K562 (cell line): ENCODE data around the gene MED29. TPM values are rescaled to one million over a fixed set of nuclear protein-coding genes. Genes with fewer than 3 reads are reported as not detected.
A peak's percentile ranks its signal among the peaks of the same experiment; 100 is the strongest.

Experiments used
- BCOR ChIP-seq: fragments of 450-650 bp; IDR thresholded peaks from 2 replicates; pipeline ENCODE4 v1.6.1; 2016
- BRF2 ChIP-seq: IDR thresholded peaks from 3 replicates; pipeline ENCODE4 v1.6.1; 2011; ENCODE audit warnings: borderline replicate concordance, mild to moderate bottlenecking; ENCODE audit not compliant: insufficient read length, insufficient read depth
- CGGBP1 ChIP-seq: fragments of 250-450 bp; sonication (Bioruptor Pico); IDR thresholded peaks from 2 replicates; pipeline ENCODE4 v1.9.0; 2021; ENCODE audit warnings: mild to moderate bottlenecking
- CREB1 ChIP-seq, 2 experiments: sonication (generic) in 1 of 2; formaldehyde crosslinking in 1 of 2; IDR thresholded peaks; 2 replicates each; pipeline versions ENCODE4 v1.6.1 to v1.8.0; 2012 to 2022; ENCODE audit warnings: inconsistent platforms in 1 of 2, mild to moderate bottlenecking in 1 of 2, missing genetic modification reagents in 1 of 2, moderate library complexity in 1 of 2
- HINFP ChIP-seq: fragments of 450-650 bp; conservative IDR thresholded peaks from 2 replicates; pipeline ENCODE4 v1.6.1; 2016; ENCODE audit warnings: missing genetic modification characterization, low read depth, mild to moderate bottlenecking, control low read depth, missing compliant biosample characterization
- HLTF ChIP-seq: fragments of 450-650 bp; IDR thresholded peaks from 2 replicates; pipeline ENCODE4 v1.6.1; 2016
- KAT2B ChIP-seq: IDR thresholded peaks from one replicate; pipeline ENCODE4 v1.6.1; 2012; ENCODE audit warnings: low read depth, mild to moderate bottlenecking, control low read depth, inconsistent platforms, low read length, moderate library complexity
- PPARD ChIP-seq: fragments of 250-450 bp; sonication (Bioruptor Pico); IDR thresholded peaks from 2 replicates; pipeline ENCODE4 v1.8.0; 2022; ENCODE audit warnings: inconsistent platforms, mild to moderate bottlenecking, moderate library complexity
- RBFOX2 ChIP-seq: fragments of 200-400 bp; formaldehyde crosslinking; IDR thresholded peaks from 2 replicates; pipeline ENCODE4 v1.6.1; 2017; ENCODE audit warnings: low read depth, mild to moderate bottlenecking, low read length, moderate library complexity
- RBM14 ChIP-seq: fragments of 200-400 bp; formaldehyde crosslinking; IDR thresholded peaks from 2 replicates; pipeline ENCODE4 v1.6.1; 2018; ENCODE audit warnings: low read depth, mild to moderate bottlenecking, low read length, moderate library complexity, borderline replicate concordance; ENCODE audit not compliant: insufficient read depth
- RCOR1 ChIP-seq, 2 experiments: IDR thresholded peaks; 2 replicates each; pipeline ENCODE4 v1.6.1; 2012; ENCODE audit warnings: low read depth in 2 of 2, low read length in 2 of 2, borderline replicate concordance in 1 of 2, improper control_type of control experiment in 1 of 2
- SIN3A ChIP-seq, 2 experiments: fragments of 150-350 bp in 1 of 2; IDR thresholded peaks; 2 replicates each; pipeline ENCODE4 v1.6.1; 2011 to 2016; ENCODE audit warnings: borderline replicate concordance in 2 of 2, low read depth in 2 of 2, low read length in 2 of 2, mild to moderate bottlenecking in 2 of 2, moderate library complexity in 2 of 2; ENCODE audit not compliant: control insufficient read depth in 1 of 2
- TFE3 ChIP-seq: fragments of 450-650 bp; formaldehyde crosslinking; IDR thresholded peaks from 2 replicates; pipeline ENCODE4 v1.4.0; 2020; ENCODE audit warnings: mild to moderate bottlenecking, mixed read lengths
- ZBTB2 ChIP-seq: fragments of 450-650 bp; IDR thresholded peaks from 2 replicates; pipeline ENCODE4 v1.6.1; 2016; ENCODE audit warnings: antibody characterized with exemption
- ZNF436 ChIP-seq: fragments of 250-450, 450-650 bp; sonication (Bioruptor Pico); formaldehyde crosslinking; IDR thresholded peaks from 2 replicates; pipeline ENCODE4 v1.7.0; 2020; ENCODE audit warnings: mild to moderate bottlenecking
- ZNF740 ChIP-seq, 3 experiments: fragments of 200-800 bp in 1 of 3; sonication (Bioruptor generic) in 1 of 3; sonication (generic) in 1 of 3; formaldehyde crosslinking in 1 of 3; IDR thresholded peaks; 2 replicates each; pipeline versions ENCODE4 v1.6.1 to v1.8.0; 2016 to 2022; ENCODE audit warnings: mild to moderate bottlenecking in 2 of 3, missing compliant biosample characterization in 2 of 3, missing genetic modification characterization in 2 of 3, missing genetic modification reagents in 1 of 3
- polyA plus RNA-seq, 8 experiments: library from polyadenylated mRNA; depleted of rRNA in 4 of 8; stranded (reverse) in 5 of 8; unstranded in 3 of 8; fragments of >200 nt; fragmentation: Nextera tagmentation in 2 of 8; fragmentation: Illumina TruSeq in 1 of 8; extraction: Ambion mirVana in 2 of 8; extraction: Trizol in 1 of 8; gene quantifications; 2 replicates each; pipeline versions ENCODE4 v1.2.1 to v1.2.3, GENCODE V29; 2011 to 2014; ENCODE audit warnings: inconsistent platforms in 1 of 8, missing spikeins in 1 of 8
- total RNA-seq, 7 experiments: library from RNA; depleted of rRNA in 6 of 7; stranded (reverse); fragments of >200 nt in 6 of 7; fragmentation: Illumina TruSeq in 2 of 7; extraction: Trizol in 2 of 7; gene quantifications; 2 replicates each; pipeline versions ENCODE4 v1.2.1 to v1.2.3, GENCODE V29; 2011 to 2021; ENCODE audit warnings: low replicate concordance in 1 of 7

Gene MED29
- total and polyA plus RNA-seq, 9 of the 15 experiments (the other 6 are each of a cell fraction or from before 2014, with no cell fraction given), result 1.8 to 22.6 (median 12.4) TPM

GRCh38 chr19:39405958-39406655 lies 14.9 kb downstream of the MED29 start (continued):
- TF ChIP-seq CREB1 (IDR thresholded peaks at IDR 0.05) (no peak; the same call in 1 of the 2 replicates), CREB1 (CRISPR knock-in tag; IDR thresholded peaks at IDR 0.05) (no peak), ZNF436 (CRISPR knock-in tag) (no peak), HINFP (tag) (no peak), RBM14 (no peak), ZNF740 (CRISPR knock-in tag; IDR thresholded peaks at IDR 0.05) (no peak), ZNF740 (tag; IDR thresholded peaks at IDR 0.05) (peak in 1 of 2 experiments; percentile 44; a peak in 1 of 4 replicates), HLTF (peak; percentile 80; the same call in 1 of the 2 replicates), RBFOX2 (no peak), TFE3 (CRISPR knock-in tag) (no peak), BRF2 (no peak), KAT2B (no peak), CGGBP1 (CRISPR knock-in tag) (no peak), RCOR1 (IDR thresholded peaks at IDR 0.05; ENCODE audit: borderline replicate concordance in 1 of 2, low read depth in 2 of 2, low read length in 2 of 2) (no peak), SIN3A (IDR thresholded peaks at IDR 0.05; ENCODE audit: borderline replicate concordance in 2 of 2, control insufficient read depth in 1 of 2, low read depth in 2 of 2, low read length in 2 of 2) (no peak), PPARD (CRISPR knock-in tag) (no peak), BCOR (0 out of 2 replicates have a peak, but pooled peaks have one; percentile 32), ZBTB2 (peak; percentile 68; the same call in 1 of the 2 replicates)
